SJSA1 (cell line): ENCODE results near the gene FBXL4. TPM values are rescaled to one million over a fixed set of nuclear protein-coding genes. Genes with fewer than 3 reads are reported as not detected.

Experiments used
- DNase-seq, 2 experiments: peaks; one replicate each; pipeline ENCODE4 v3.0.0-alpha.2; 2015 to 2020; ENCODE audit warnings: low spot score in 2 of 2, low read depth in 1 of 2
- H3K27ac ChIP-seq: fragments of 250-450 bp; sonication (Bioruptor Pico); 2 replicates; pipeline ENCODE4 v1.5.1; 2020; ENCODE audit warnings: mild to moderate bottlenecking, moderate library complexity
- H3K27me3 ChIP-seq: fragments of 250-450 bp; sonication (Bioruptor Pico); replicated peaks from 2 replicates; pipeline ENCODE4 v1.5.1; 2020; ENCODE audit warnings: mild to moderate bottlenecking, moderate library complexity
- H3K36me3 ChIP-seq: fragments of 250-450 bp; sonication (Bioruptor Pico); 2 replicates; pipeline ENCODE4 v1.5.1; 2020; ENCODE audit warnings: mild to moderate bottlenecking
- H3K4me1 ChIP-seq: fragments of 250-450 bp; sonication (Bioruptor Pico); replicated peaks from 2 replicates; pipeline ENCODE4 v1.6.1; 2021; ENCODE audit warnings: mild to moderate bottlenecking
- H3K4me3 ChIP-seq: fragments of 250-450 bp; sonication (Bioruptor Pico); 2 replicates; pipeline ENCODE4 v1.5.1; 2020; ENCODE audit warnings: mild to moderate bottlenecking
- H3K9me3 ChIP-seq: fragments of 250-450 bp; sonication (Bioruptor Pico); replicated peaks from 2 replicates; pipeline ENCODE4 v1.5.1; 2020; ENCODE audit warnings: mild to moderate bottlenecking
- total RNA-seq: library from RNA; depleted of rRNA; stranded (reverse); fragments of >200 nt; shearing (Covaris generic); gene quantifications from 2 replicates; pipeline ENCODE4 v1.2.3, GENCODE V29; 2014

Gene FBXL4
- total RNA-seq, 1 experiment from 2014 or later = 9.7 TPM

- Histone ChIP-seq H3K27ac (no peak overlapping the region), H3K4me3 (no peak overlapping the region)
- no peak for DNase-seq
These were observed 52.9 kb downstream of the FBXL4 start for GRCh38 chr6:98894810-98895209.

GRCh38 chr6:98887650-98888049, 60.1 kb downstream of the FBXL4 start:
- H3K27me3 ChIP-seq = no peaks in the 10 kb centered on the region
- DNase-seq = no peak
- no peak overlapping the region for H3K4me3 ChIP-seq
- H3K27ac ChIP-seq = no peak overlapping the region
- no peaks in the 10 kb centered on the region for H3K4me1 ChIP-seq
- H3K9me3 ChIP-seq = no peaks in the 10 kb centered on the region
- H3K36me3 ChIP-seq = no peaks in the 10 kb centered on the region

More at GRCh38 chr6:98894810-98895209, 52.9 kb downstream of the FBXL4 start:
- H3K36me3 ChIP-seq = 0 out of 2 replicates have a peak, but pooled peaks cover 3% of the 10 kb centered on the region
- no peaks in the 10 kb centered on the region for H3K9me3 ChIP-seq
- H3K4me1 ChIP-seq = no peaks in the 10 kb centered on the region
- H3K27me3 ChIP-seq = 0 out of 2 replicates have a peak, but pooled peaks cover 3% of the 10 kb centered on the region

- H3K27ac ChIP-seq = no peak overlapping the region
- H3K27me3 ChIP-seq = no peaks in the 10 kb centered on the region
- no peaks in the 10 kb centered on the region for H3K36me3 ChIP-seq
- DNase-seq = no peak
- H3K9me3 ChIP-seq = no peaks in the 10 kb centered on the region
- H3K4me1 ChIP-seq = no peaks in the 10 kb centered on the region
- no peak overlapping the region for H3K4me3 ChIP-seq
These were observed 62.4 kb downstream of the FBXL4 start for GRCh38 chr6:98885330-98885729.

DNA sequence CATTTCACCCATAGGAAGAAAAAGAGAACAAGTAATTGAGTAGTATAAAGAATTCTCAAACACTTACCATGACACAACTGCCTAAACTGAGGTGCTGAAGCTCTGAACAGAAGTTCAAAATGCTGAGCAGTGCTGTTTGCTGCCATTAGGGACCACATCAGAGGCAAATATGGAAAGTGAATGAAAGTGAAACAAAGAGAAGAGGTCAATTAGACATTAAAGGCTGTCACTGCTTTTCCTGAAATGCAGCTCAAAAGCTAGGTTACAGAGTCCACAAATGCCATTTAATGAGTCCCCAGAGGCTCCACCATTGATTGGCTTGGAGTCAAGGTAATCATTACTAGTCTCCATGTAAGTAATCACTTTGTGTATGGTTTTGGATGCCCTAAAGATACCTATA, 67.3 kb downstream of the FBXL4 start:
- no peak overlapping the region for H3K27ac ChIP-seq
- no peak overlapping the region for H3K4me3 ChIP-seq
- no peaks in the 10 kb centered on the region for H3K36me3 ChIP-seq
- H3K27me3 ChIP-seq = no peaks in the 10 kb centered on the region
- no peaks in the 10 kb centered on the region for H3K9me3 ChIP-seq
- DNase-seq = no peak
- H3K4me1 ChIP-seq = no peaks in the 10 kb centered on the region

DNA sequence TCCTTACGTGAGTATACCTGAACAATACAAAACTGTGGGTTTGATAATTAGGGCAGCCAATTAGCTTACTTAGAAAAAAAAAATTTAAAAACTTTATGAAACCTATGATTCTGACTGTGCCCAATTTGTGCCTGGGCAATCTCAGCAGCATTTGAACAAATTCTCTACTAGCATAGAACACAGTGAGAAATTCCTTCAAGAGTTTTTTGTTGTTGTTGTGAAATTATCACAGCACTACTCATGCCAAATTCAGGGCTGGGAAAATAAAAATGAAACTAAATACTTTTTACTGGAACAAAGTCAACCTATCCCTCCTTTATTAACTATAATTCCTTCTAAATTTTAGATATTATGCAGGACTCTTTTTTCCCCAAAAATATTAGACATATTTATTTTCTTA, 70.5 kb downstream of the FBXL4 start:
- Histone ChIP-seq H3K4me1 (no peaks in the 10 kb centered on the region), H3K9me3 (no peaks in the 10 kb centered on the region), H3K36me3 (no peaks in the 10 kb centered on the region), H3K27ac (no peak overlapping the region), H3K4me3 (no peak overlapping the region), H3K27me3 (no peaks in the 10 kb centered on the region)
- DNase-seq = no peak

- Histone ChIP-seq H3K36me3 (no peaks in the 10 kb centered on the region), H3K27ac (no peak overlapping the region), H3K9me3 (no peaks in the 10 kb centered on the region), H3K4me3 (no peak overlapping the region), H3K27me3 (no peaks in the 10 kb centered on the region), H3K4me1 (peaks cover 6% of the 10 kb centered on the region)
- DNase-seq = no peak
These were observed 72.4 kb downstream of the FBXL4 start for GRCh38 chr6:98875375-98875774.

- Histone ChIP-seq H3K4me3 (no peak overlapping the region), H3K27ac (no peak overlapping the region), H3K4me1 (peaks cover 6% of the 10 kb centered on the region), H3K9me3 (no peaks in the 10 kb centered on the region), H3K27me3 (no peaks in the 10 kb centered on the region), H3K36me3 (no peaks in the 10 kb centered on the region)
- no peak for DNase-seq
These were observed 75.9 kb downstream of the FBXL4 start for GRCh38 chr6:98871821-98872220.

GRCh38 chr6:98871057-98871456, 76.7 kb downstream of the FBXL4 start:
- Histone ChIP-seq H3K9me3 (no peaks in the 10 kb centered on the region), H3K4me3 (no peak overlapping the region), H3K36me3 (no peaks in the 10 kb centered on the region), H3K4me1 (peaks cover 6% of the 10 kb centered on the region), H3K27ac (no peak overlapping the region), H3K27me3 (no peaks in the 10 kb centered on the region)
- peak in 1 of 2 experiments; percentile 38 for DNase-seq

DNA sequence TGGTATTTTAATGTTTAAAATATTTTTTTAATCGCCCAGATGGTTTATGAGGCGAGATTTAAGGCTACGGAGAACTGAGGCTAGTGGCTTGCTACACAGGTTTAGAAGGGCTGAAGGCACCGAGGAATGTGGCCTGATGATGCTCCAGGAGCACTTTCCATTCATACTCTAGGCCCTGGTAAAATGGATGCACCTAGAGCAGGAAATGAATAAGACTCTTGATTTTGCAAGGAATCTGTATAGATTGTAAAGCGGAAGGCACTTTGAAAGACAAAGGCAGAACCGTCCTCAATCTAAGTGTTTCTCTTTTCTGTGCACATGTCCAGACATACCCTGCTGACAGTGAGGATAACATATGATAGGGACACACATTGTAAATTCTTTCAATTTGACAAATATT, 83.2 kb downstream of the FBXL4 start:
- Histone ChIP-seq H3K27me3 (no peaks in the 10 kb centered on the region), H3K4me3 (no peak overlapping the region), H3K27ac (no peak overlapping the region), H3K4me1 (no peaks in the 10 kb centered on the region), H3K9me3 (no peaks in the 10 kb centered on the region), H3K36me3 (no peaks in the 10 kb centered on the region)
- DNase-seq = no peak

DNA sequence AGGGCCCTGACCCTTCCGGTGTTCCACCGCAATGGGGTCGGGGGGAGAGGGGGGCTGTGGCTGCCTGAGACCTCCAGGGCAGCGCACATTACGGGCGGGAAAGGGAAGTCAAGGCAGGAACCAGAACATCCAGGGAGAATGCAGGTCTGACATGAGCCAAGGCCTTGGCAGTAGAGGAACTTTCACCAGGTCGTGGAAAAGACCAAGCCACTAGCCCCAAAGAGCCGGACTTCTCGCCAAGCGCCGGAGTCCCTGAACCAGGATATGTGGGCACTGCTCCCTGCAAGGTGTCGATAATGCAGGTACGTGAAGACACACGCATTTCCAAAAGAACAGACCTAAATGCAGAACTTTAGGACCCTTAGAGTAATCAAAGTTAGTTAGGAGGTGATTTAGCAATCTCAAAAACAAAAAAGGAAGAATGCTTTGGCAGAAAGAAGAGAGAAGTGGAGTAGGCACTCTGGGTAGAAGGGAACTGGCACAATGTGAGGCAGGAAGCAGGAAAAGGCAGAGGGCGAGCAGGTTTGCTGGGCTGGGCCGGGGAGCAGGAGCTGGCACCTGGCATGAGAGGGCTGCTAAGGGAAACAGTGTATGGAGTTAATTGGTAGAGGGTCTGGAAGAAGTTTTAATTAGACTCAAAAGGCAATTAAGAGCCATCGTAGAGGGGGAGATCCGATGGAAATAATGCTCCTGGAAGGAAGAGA, 99.1 kb downstream of the FBXL4 start:
- Histone ChIP-seq H3K36me3 (no peaks in the 10 kb centered on the region), H3K27me3 (peaks cover 53% of the 10 kb centered on the region), H3K9me3 (no peaks in the 10 kb centered on the region), H3K4me3 (no peak overlapping the region), H3K27ac (no peak overlapping the region), H3K4me1 (peaks cover 6% of the 10 kb centered on the region)
- DNase-seq = no peak

DNA sequence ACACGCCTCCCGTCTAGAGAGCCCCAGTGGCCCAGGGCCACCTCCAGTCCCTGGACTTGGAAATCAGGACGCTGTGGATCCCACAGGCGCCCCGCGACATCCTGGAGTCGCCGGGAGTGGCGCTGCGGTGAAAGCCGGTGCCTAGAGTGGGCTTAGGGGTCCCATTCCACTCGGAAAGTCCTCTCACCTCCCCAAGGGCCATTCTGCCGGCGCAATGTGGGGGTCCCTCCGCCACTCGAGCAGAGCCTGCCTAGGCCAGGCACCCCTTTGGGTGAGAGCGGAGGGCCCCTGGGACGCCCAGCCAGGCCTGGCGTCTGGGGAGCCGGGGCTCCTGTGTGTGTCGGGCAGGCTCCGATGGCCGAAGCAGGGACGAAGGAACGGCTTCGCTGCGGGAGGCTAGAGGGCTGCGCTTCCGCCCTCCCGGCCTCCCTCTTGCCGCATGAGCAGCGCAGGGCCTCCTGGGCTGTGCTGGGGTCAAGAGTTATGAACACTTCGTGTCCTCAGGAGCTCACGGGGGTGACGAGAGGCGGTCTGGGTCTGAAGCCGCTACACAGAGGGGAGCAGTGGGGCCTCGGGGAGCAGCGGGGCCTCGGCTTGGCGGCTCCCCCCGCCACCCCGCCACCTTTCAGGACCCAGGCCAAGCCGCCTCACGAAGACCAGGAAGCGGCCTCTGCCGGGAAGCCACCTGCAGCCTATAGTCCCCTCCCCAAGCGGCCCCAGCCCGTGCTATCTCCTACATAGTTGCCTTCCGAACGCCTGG, 99.8 kb downstream of the FBXL4 start:
- H3K27ac ChIP-seq = no peak overlapping the region
- DNase-seq = no peak
- H3K9me3 ChIP-seq = no peaks in the 10 kb centered on the region
- H3K27me3 ChIP-seq = peaks cover 53% of the 10 kb centered on the region
- no peaks in the 10 kb centered on the region for H3K36me3 ChIP-seq
- no peak overlapping the region for H3K4me3 ChIP-seq
- H3K4me1 ChIP-seq = peaks cover 6% of the 10 kb centered on the region

DNA sequence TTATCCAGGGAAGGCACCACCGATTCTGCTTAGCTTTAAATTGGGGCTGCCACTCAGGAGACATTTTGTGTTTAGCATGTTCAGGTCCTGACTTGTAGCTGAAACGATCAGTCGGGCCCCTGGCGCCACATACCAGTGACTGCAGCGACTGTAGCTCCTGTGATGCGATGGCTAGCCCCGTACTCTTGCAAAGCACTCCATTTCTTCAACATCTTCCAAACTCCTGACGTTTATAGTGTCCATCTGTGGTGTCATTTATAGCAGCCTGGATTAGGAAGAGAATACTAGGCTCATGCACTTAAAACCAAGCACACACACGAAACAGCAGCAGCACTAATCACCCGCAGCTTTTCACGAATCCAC, 100.3 kb downstream of the FBXL4 start:
- H3K4me1 ChIP-seq = peaks cover 6% of the 10 kb centered on the region
- H3K9me3 ChIP-seq = no peaks in the 10 kb centered on the region
- no peak overlapping the region for H3K27ac ChIP-seq
- H3K36me3 ChIP-seq = no peaks in the 10 kb centered on the region
- peaks cover 53% of the 10 kb centered on the region for H3K27me3 ChIP-seq
- DNase-seq = no peak
- no peak overlapping the region for H3K4me3 ChIP-seq

- Histone ChIP-seq H3K27ac (no peak overlapping the region), H3K9me3 (no peaks in the 10 kb centered on the region), H3K4me1 (peaks cover 6% of the 10 kb centered on the region), H3K4me3 (no peak overlapping the region), H3K27me3 (peaks cover 67% of the 10 kb centered on the region), H3K36me3 (no peaks in the 10 kb centered on the region)
- no peak for DNase-seq
These were observed 101.7 kb downstream of the FBXL4 start for GRCh38 chr6:98846021-98846380.

DNA sequence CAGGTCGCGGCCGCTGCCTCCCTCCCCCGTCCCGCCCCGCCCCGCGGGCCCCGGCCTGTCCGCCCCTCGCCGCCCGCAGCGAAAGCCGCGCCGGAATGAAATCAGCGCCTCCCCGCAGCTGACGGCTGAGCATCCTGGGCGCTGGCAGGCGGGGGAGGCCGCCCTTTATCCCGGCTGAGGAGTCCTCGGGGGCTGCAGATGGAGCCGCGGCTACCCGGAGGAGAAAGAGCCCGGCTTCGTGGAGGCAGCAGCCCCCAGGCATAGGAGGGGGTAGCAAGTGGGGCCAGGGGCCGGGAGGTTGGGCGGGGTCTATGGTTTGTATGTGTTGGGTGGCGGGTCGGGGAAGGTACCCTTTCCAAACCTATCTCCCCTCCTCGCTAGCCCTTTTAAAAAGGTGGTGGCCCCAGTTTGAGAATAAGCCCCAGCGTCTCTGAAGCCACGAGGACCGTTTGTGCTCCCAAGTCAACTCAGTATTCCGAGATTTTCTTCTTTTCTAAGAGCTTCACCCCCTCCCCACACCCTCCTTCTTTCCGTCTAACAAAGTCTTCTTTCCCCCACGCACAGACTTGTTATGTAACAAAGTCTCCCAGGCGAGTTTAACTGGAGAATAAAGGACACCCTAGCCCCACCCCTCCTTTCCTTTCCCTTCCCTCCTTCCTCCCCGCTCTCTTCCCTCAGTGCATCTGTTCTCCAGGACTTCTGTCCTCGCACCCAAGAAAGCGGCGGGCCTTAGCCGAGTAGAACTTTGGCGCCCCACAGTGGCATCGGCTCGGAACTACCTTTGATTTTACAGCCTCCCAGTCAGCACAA, 102.3 kb downstream of the FBXL4 start:
- H3K4me3 ChIP-seq = peak overlapping the region; percentile 2; the same call in 1 of the 2 replicates
- H3K4me1 ChIP-seq = peaks cover 6% of the 10 kb centered on the region
- H3K9me3 ChIP-seq = no peaks in the 10 kb centered on the region
- H3K27me3 ChIP-seq = peaks cover 65% of the 10 kb centered on the region
- no peaks in the 10 kb centered on the region for H3K36me3 ChIP-seq
- no peak overlapping the region for H3K27ac ChIP-seq
- peak; percentile 57 to 76 for DNase-seq
